NCI-H774 (cell line): ENCODE results near the gene SKIDA1.
"Not testable (repeated sequence)": the region's sequence is repeated elsewhere in the genome, so short reads cannot be mapped to it uniquely, and the experiment has no call there.

Source experiments
- DNase-seq: peaks from one replicate; lab custom pipeline; 2025; lab: John Stamatoyannopoulos, UW

SKIDA1 gene

DNA sequence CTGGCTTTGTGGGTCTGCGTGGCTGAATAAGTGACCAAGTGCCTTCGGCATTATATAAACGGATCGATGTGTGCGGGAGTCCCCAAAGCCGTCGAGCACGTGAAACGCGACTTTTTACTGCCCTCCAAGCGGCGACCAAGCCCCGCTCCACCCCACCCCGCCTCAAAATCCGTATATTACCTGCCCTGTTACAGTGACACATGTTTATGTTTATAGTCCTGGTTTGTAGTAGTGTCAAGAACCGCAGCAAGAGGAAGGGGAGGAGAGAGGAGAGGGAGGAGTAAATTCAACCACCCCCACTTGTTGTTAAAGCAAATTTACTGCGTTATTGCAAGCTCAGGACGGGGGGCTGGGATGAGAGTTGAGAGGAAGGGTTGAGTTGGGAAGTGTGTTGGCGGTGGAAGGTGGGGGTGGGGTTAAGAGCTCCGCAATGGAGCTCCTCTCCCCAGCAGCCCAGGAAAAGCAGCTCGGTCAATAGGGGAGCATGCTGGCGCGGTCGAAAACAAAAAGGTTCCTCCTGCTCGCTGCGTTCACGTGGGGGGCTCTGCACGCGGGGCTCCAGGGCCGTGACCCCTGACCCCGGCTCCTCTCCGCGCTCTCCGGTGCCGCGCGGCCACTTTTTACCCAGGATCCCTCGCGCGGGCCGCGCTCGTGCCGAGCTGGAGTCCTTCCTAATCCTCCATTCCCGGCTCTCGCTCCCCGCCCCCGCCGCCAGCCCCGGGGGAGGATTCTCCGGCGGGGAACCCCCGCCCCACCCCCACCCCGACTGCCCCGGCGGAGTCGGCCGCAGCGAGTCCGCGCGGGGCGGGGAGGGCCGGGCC, at the start of gene SKIDA1:
TSS of gene SKIDA1 (minus strand) at position 316 of the 821 bp plus-strand sequence. CDS start 7,860 bp downstream, outside the sequence.
- peak; percentile 84 for DNase-seq

DNA sequence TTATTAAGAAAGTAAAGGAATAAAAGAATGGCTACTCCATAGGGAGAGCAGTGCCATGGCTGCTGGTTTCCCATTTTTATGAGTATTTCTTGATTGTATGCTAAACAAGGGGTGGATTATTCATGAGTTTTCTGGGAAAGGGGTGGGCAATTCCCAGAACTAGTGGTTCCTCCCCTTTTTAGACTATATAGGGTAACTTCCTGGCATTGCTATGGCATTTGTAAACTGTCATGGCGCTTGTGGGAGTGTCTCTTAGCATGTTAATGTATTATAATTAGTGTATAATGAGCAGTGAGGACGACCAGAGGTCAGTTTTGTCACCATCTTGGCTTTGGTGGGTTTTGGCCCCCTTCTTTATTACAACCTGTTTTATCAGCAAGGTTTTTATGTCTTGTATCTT, 49.0 kb upstream of the SKIDA1 start:
- DNase-seq = not testable (repeated sequence)

DNA sequence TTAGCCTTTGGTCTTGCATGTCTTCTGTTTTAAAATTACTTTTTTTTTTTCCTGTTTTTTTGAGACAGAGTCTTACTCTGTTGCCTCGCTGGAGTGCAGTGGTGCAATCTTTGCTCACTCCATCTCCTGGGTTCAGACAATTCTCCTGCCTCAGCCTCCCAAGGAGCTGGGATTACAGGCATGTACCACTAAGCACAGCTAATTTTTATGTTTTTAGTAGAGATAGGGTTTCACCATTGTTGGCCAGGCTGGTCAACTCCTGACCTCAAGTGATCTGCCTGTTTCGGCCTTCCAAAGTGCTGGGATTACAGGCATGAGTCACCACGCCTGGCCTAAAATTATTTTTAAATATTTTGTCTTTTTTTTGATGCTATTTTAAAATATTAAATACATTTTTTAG, 47.1 kb upstream of the SKIDA1 start:
- no peak for DNase-seq

DNA sequence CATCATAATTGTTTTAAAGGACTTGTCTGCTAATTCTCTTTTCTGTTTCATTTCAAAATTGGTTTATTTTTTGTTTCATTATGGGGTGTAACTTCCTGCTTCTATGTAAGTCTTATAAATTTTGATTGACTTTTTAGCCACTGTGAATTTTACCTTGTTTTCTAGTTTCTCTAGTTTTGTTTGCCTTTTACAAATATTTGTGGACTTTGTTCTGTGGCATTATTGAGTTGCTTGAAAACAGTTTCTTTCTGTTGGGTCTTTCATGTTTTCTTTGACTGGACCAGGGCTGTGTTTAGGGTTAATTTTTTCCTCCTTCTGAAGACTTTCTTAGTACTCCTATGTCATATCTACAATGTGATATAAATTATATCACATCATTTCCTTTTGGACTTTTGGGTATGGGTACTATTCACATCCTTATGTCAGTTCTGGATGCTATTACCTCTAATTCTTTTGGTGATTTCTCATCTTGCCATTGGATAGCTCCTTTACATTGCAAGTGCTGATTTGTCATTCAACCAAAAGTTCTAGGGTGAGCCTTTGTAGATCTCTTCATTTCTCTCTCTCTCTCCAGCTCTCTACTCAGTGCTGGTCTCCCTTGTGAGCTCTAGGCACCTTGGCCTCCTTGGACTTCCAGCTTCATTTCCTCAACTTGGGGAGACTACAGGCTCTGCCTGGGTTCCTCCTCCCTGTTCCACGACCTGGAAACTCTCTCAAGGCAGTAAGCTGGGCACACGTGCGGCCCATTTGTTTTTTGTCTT, 45.5 kb upstream of the SKIDA1 start:
- no peak for DNase-seq

DNA sequence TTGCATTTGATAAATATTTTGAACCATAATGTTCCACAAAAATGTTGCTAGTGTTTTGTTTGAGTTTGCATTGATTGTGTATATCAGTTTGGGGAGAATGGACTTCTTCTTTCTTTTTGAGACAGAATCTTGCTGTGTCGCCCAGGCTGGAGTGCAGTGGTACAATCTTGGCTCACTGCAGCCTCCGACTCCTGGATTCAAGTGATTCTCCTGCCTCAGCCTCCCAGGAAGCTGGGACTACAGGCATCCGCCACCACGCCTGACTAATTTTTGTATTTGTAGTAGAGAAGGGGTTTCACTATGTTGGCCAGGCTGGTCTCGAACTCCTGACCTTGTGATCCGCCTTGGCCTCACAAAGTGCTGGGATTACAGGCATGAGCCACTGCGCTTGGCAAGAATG, 33.5 kb upstream of the SKIDA1 start:
- DNase-seq = not testable (repeated sequence)

DNA sequence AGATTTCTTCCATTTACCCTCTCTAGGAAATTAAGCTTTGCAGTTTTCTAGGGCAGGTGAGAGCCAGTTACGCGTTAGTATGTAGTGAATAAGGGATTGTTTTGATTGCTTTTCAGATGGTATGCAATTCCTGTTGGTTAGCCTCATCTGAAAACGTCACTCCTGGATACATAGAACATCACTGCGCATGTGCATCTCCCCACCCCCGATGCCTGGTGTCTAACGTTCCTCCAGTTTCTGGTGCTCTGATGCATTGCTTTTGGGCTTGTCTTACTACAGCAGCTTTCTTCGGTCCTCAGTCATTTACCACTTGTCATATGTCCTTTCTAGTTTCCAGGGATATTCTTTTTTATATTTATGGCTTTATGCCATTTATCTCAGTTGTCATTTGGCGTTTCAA, 31.0 kb upstream of the SKIDA1 start:
- no peak for DNase-seq

DNA sequence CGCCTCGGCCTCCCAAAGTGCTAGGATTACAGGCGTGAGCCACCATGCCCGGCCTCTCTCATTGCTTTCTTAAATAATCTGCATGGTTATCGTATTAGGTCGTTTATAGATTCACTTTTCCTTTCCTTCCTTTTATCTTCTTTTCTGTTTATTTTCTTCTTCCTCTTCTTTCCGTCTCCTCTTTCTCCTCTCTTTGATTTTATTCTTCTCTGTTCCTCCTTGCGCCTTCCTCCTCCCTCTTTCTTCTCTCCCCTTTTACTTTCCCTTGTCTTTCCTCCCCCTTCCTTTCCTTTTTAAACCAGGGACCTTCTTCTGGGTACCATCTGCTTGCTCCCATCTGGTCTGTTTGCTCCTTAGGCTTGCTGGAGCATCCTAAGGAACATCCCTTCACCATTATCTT, 27.2 kb upstream of the SKIDA1 start:
- no peak for DNase-seq

DNA sequence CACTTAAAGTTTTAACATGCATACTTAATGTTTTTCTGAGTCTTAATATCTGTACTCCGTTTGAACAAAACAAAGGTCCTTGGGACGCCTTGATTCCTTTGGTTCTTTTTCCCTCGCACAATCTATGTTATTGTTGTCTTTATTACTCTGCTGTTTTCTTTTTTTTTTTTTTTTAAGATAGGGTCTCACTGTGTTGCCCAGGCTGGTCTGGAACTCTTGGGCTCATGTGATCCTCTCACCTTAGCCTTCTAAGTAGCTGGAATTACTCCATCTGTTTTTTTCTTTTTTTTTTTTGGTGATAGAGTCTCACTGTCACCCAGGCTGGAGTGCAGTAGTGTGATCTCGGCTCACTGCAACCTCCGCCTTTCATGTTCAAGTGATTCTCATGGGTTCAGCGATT, 21.8 kb upstream of the SKIDA1 start:
- no peak for DNase-seq

DNA sequence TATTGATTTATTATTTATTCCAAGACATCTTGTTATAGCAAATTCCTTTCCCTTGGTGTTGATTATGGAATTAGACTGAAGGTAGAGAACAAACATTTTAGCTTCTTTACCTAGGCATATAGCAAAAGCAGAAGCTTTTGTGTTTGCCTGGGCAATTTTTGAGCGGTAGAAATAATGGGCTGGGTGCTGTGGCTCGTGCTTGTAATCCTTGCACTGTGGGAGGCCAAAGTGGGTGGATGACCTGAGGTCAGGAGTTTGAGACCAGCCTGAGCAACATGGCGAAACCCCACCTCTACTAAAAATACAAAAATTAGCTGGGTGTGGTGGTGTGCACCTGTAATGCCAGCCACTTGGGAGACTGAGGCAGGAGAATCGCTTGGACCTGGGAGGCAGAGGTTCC, 15.2 kb upstream of the SKIDA1 start:
- not testable (repeated sequence) for DNase-seq

DNA sequence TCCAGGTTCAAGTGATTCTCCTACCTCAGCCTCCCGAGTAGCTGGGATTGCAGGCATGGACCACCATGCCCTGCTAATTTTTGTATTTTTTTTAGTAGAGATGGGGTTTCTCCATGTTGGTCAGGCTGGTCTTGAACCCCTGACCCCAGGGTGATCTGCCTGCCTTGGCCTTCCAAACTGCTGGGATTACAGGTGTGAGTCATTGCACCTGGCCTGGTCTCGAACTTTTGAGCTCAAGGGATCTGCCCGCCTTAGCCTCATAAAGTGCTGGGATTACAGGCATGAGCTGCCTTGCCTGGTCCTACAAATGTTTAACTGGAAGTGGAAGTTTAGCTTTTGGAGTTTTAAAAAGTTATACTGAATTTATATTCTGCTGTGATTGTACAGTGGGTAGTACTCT, 11.4 kb upstream of the SKIDA1 start:
- no peak for DNase-seq

DNA sequence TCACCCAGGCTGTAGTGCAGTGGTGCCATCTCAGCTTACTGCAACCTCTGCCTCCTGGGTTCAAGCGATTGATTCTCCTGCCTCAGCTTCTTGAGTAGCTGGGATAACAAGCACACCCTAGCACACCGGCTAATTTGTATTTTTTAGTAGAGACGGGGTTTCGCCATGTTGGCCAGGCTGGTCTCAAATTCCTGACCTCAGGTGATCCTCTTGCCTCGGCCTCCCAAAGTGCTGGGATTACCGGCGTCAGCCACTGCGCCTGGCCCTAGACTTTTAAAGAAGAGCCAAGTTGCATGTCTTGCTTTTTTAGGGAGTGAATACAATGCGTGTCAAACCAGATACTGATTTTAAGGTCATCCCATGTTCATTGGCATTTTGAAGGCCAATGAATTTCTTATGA, 10.5 kb upstream of the SKIDA1 start:
- DNase-seq = not testable (repeated sequence)

DNA sequence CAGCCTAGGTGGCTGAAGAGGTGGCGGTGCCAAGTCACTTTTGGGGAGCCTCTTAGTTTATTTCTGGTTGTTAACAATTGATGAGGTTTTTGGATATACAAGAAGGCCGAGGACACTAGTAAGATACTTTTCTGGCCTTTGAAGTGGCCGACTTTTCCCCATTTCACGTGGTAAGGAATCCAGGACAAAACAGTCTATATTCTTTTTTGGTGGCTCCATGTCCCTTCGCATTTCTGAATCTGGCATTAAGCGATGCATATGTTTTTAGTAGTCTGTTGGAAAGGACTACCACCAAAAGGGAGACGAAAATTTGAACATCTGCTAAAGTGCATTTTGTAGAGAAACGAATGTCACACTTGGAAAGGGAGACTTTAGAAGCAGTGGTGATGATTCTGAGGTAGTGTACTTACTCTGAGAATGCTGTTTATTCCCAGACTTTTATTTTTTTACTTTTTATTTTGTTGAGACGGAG, 10.0 kb upstream of the SKIDA1 start:
- DNase-seq = no peak

DNA sequence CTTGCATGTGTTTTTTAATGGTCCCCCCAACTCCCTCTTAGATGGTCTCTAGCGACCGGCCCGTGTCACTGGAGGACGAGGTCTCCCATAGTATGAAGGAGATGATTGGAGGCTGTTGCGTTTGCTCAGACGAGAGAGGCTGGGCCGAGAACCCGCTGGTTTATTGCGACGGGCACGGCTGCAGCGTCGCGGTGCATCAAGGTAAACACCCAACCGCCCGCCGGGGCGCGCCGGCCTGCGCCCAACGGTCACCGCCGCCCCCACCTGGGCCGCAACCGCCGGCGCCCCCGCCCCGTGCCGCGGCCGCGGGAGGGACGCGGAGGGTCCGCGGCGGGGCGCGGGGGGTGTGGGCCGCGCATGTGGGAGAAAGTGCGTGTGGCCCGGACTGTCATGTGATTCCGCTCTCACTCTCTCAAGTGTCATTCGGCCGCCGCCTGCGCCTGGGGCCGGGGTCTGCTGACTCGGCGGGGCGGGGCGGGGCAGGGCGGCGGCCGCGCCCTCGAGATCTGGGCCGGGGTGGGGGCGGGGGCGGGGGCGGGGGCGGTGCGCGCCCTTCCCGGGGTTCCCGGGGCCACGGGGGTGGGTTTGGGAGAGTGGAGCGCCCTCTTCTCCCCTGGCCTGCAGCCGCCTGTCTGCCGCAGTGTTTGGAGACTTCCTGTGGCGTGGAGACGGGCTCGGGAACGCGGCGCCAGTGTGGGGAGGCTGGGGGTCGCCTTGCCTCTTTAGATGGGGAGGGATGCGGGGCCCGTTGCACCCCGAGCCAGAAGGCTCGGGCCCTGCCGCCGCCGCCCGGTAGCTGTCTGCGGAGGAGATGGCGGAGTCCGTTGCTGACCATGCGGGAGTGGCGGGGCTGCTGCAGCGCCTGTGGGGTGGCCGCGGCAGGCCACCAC, 9.4 kb upstream of the SKIDA1 start:
- no peak for DNase-seq

DNA sequence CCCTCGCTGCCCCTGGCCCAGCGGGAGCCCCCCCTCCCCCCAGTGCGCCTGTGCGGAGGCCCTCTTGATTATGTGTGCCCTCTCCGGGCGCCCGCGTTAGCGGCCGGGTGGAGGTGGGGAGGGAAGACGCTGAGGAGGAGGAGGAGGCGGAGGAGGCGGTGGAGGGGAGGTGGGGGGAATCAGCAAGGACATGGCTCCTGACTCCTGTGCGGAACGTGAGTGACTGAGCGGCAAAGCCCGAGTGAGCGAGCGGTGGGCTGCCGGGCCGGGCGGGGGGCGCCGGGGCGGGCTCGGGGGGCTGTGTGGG, 8.8 kb upstream of the SKIDA1 start:
- no peak for DNase-seq

DNA sequence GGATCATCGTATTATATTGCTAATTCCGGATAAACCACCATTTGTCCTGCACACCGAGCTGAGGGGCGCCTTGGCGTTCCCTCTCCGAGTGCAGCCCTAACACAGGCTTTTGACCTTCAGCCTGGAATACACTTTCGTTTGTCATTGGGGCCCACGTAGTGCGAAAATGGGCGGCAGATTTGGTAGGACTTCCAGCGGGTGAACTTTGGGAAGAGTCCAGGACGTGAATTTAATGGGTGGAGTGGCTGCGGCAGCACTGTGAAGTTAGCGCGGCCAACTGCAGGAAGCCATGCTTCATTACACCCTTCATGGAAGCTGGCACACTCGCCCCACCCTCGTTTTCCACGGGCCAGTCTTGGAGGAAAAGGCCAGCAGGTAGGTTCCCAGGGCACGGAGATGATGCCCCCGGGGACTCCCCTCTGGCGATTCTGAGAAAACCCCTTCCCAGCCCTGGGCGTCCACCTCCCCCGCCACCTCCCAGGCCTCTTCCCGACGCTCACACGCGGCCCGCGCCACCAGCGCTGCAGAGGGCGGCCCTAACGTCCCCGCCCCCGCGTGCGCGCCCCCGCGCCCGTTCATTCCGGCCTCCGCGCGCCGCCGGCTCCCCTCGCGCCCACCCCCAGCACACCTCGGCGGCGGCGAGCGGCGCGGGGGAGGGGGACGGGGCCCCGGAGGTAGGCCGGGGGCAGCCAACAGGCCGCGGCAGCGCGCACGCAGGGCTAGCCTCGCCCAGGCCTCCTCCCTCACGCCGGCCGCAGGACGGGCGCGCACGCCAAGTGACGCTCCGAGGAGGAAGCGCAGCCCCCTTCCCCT, 8.2 kb upstream of the SKIDA1 start, which contains the start of gene MLLT10:
TSS of gene MLLT10 (plus strand) at position 766 of the 813 bp plus-strand sequence. CDS start 413 bp downstream, outside the sequence.
- peak; percentile 97 for DNase-seq

DNA sequence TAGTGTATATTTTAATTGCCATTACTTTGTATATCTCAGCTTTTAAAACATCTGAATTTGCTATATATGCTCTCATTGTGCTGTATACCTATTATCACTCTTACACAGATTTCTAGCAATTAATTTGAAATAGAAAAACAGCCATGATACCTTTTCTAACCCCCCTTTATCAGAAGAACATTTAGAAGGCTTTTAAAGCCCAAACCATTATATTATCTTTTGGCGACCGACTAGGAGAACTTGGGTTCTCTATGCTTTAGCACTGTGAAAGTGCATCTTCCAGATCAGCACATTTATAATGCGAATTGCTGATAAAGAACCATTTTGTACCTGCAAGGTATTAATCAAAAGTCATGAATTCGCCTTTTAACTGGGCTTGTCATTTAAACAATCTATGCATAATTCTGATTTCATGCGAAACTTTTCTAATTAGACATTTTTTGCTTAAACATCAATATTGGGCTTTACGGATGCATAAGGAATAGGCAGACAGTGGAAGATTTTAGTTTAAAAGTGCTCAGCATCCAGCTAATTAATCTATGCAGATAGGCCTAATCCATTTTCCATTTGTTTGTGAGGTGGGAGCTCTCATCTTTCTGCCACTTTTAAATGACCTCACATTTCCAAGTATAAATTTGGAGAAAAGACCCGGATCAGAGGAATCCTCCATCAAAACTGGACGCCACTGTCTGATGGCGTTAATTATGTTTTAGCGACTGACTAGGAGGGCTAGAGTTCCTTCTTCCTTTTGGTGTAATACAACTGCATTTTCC, 7.4 kb upstream of the SKIDA1 start:
- no peak for DNase-seq

DNA sequence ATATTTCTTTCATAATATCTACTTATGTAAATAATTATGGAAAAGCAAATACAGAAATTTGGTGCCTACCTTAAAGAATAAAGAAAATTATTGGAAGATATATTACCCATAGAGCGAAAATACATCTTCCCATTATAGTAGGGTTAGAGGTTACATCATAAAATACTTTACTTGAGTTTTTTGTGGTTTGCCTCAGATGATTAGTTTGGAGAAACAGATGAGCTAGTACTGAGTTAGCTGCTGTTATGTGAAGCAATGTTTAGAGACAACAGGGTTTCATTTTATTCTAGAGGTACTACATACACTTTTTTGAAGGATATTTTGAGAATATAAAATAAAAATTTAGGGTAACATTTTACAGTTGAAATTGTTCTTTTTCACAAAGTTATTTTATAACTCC, 5.7 kb upstream of the SKIDA1 start:
- DNase-seq = no peak

DNA sequence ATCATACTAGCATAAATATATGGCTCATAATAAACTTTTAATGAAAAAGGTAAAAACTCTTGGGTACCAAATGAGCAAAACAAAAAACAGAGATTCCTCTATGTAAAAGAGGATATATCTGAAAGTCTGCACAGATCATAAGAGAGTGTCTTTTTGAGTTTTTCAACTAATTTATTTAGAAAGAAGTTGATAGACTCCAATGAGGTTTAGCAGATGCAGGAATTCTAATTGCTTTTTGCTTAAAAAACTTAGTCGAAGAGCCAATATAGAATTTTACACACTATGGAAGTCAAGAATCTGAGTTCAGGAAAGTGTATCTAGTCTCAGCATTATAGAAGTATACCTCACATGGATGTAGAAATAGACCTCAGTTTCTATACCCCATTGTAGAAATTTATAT, 5.2 kb upstream of the SKIDA1 start:
- no peak for DNase-seq

DNA sequence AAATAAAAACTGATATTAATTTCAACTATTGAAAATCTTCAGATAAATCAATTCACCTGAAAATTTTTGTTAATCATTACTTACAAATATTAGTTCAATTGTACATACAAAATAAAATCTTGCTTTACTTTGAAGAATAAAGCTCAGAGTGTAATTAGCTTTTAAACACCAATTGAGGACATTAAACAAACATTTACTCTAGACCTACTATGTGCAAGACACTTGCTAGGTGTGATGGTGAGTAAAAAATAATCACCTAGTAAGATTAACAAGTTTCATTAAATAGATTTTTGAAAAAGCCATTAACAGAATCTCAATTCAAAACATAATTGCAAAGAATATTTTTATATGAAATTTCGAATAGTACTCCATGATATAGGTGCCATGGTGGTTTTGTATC, 4.7 kb upstream of the SKIDA1 start:
- DNase-seq = no peak

DNA sequence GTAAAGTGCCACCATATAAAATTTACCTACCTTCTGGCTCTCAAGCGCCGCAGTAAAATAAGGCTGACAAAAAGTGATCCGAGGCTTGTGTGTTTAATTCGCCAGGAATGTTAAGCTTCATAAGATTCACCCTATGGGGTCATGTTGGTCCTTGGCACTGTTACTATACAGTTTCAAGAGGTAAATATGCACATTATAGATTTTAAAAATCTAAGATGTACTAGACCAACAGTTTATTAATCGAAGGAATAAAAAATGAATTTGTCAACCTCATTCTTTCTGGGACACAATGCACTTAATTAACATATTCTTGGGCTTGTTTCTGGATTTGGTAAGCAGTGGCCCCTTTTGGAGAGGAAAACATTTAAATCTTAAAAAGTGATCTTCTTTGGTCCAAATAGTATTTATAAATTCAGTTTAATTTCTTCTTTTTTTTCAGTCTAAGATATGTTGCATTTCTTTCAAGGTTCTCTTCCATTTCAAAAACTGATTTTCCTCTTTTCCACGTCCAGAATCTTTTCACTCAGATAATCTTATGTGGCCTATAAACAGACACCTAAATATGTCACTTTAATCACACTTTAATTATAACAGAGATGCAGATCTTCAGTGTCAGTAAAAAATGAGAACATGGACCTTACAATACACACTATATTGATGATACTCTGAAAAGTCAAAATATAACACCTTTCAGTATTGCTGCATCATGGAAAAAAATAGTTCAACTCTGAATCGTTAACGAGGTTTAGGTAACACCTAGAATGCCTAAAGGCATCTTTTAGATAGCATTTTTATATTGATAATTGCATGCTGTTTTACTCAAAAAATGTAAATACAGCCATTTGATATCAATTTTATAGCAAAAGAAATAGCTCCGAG, 3.8 kb upstream of the SKIDA1 start:
- DNase-seq = no peak
